ENCODE measurements around the gene FGF1. TPM values are rescaled to one million over a fixed set of nuclear protein-coding genes. Genes with fewer than 3 reads are reported as not detected.

Gene FGF1
- total RNA-seq, 2 experiments from 2014 or later: not detected

GRCh38 chr5:142551338-142552067, 134.4 kb downstream of the FGF1 start:
- Mint-ChIP-seq H3K4me1 (ENCODE audit: low read depth) (peaks cover 13% of the 10 kb centered on the region), H3K9me3 (no peaks in the 10 kb centered on the region), H3K27me3 (ENCODE audit: low read depth) (peaks cover 21% of the 10 kb centered on the region), H3K27ac (no peak overlapping the region), H3K36me3 (ENCODE audit: low read depth) (no peaks in the 10 kb centered on the region), H3K4me3 (no peak overlapping the region)
- DNase-seq: peak; percentile 13
- CTCF ChIA-PET: interaction anchor here (0.6 to 1.2 kb wide), 3 partner anchors 19 to 162 kb away, joined by 3 to 6 read pairs (median 5); no protein-coding TSS in a partner anchor
- intact Hi-C loops (cut with micrococcal nuclease): no loop called here

GRCh38 chr5:142550471-142550870, 135.4 kb downstream of the FGF1 start:
- no peak overlapping the region for H3K4me3 Mint-ChIP-seq
- no peak for DNase-seq
- intact Hi-C loops (cut with micrococcal nuclease): no loop called here
- no peak overlapping the region for H3K27ac Mint-ChIP-seq
- H3K4me1 Mint-ChIP-seq (ENCODE audit: low read depth): peaks cover 13% of the 10 kb centered on the region
- CTCF ChIA-PET: interaction anchor here (1.0 to 2.0 kb wide), 2 partner anchors 12 to 35 kb away, joined by 3 to 4 read pairs; no protein-coding TSS in a partner anchor
- H3K9me3 Mint-ChIP-seq: no peaks in the 10 kb centered on the region
- H3K27me3 Mint-ChIP-seq (ENCODE audit: low read depth): peaks cover 21% of the 10 kb centered on the region
- no peaks in the 10 kb centered on the region for H3K36me3 Mint-ChIP-seq (ENCODE audit: low read depth)

GRCh38 chr5:142549834-142550233, 136.1 kb downstream of the FGF1 start:
- no peaks in the 10 kb centered on the region for H3K36me3 Mint-ChIP-seq (ENCODE audit: low read depth)
- CTCF ChIA-PET: interaction anchor here (0.6 to 2.0 kb wide), 6 partner anchors 13 to 559 kb away, joined by 3 to 4 read pairs (median 3); partner anchors contain the start of gene SPRY4
- no peaks in the 10 kb centered on the region for H3K9me3 Mint-ChIP-seq
- peaks cover 13% of the 10 kb centered on the region for H3K4me1 Mint-ChIP-seq (ENCODE audit: low read depth)
- H3K4me3 Mint-ChIP-seq: no peak overlapping the region
- intact Hi-C loops (cut with micrococcal nuclease): loop anchor here (2.0 to 5.0 kb wide), 4 partner anchors 193 to 857 kb away; no protein-coding TSS in a partner anchor
- no peak overlapping the region for H3K27ac Mint-ChIP-seq
- peaks cover 21% of the 10 kb centered on the region for H3K27me3 Mint-ChIP-seq (ENCODE audit: low read depth)
- no peak for DNase-seq

- intact Hi-C loops (cut with micrococcal nuclease): loop anchor here (1.0 to 5.0 kb wide), 5 partner anchors 192 to 856 kb away; no protein-coding TSS in a partner anchor
- DNase-seq: peak; percentile 57
- CTCF ChIA-PET: interaction anchor here (0.6 to 2.0 kb wide), 7 partner anchors 37 to 558 kb away, joined by 3 to 5 read pairs (median 3); no protein-coding TSS in a partner anchor
- no peaks in the 10 kb centered on the region for H3K9me3 Mint-ChIP-seq
- H3K4me3 Mint-ChIP-seq: no peak overlapping the region
- peaks cover 13% of the 10 kb centered on the region for H3K4me1 Mint-ChIP-seq (ENCODE audit: low read depth)
- H3K36me3 Mint-ChIP-seq (ENCODE audit: low read depth): no peaks in the 10 kb centered on the region
- H3K27me3 Mint-ChIP-seq (ENCODE audit: low read depth): peaks cover 19% of the 10 kb centered on the region
- no peak overlapping the region for H3K27ac Mint-ChIP-seq
Measured at GRCh38 chr5:142548739-142549275, 137.1 kb downstream of the FGF1 start.

GRCh38 chr5:142547445-142548380, 138.2 kb downstream of the FGF1 start:
- intact Hi-C loops (cut with micrococcal nuclease): loop anchor here (1.0 to 5.0 kb wide), 5 partner anchors 190 to 855 kb away; no protein-coding TSS in a partner anchor
- no peaks in the 10 kb centered on the region for H3K9me3 Mint-ChIP-seq
- H3K4me3 Mint-ChIP-seq: no peak overlapping the region
- peaks cover 16% of the 10 kb centered on the region for H3K27me3 Mint-ChIP-seq (ENCODE audit: low read depth)
- H3K4me1 Mint-ChIP-seq (ENCODE audit: low read depth): peaks cover 13% of the 10 kb centered on the region
- DNase-seq: no peak
- H3K27ac Mint-ChIP-seq: no peak overlapping the region
- H3K36me3 Mint-ChIP-seq (ENCODE audit: low read depth): no peaks in the 10 kb centered on the region
- CTCF ChIA-PET: interaction anchor here (0.6 kb wide), 2 partner anchors 193 to 353 kb away, joined by 3 to 4 read pairs; no protein-coding TSS in a partner anchor

- no peak for DNase-seq
- Mint-ChIP-seq H3K27me3 (ENCODE audit: low read depth) (peaks cover 6% of the 10 kb centered on the region), H3K27ac (no peak overlapping the region), H3K36me3 (ENCODE audit: low read depth) (no peaks in the 10 kb centered on the region), H3K9me3 (no peaks in the 10 kb centered on the region), H3K4me1 (ENCODE audit: low read depth) (peaks cover 6% of the 10 kb centered on the region), H3K4me3 (no peak overlapping the region)
- intact Hi-C loops (cut with micrococcal nuclease): loop anchor here (5.0 kb wide), 2 partner anchors 188 to 553 kb away; no protein-coding TSS in a partner anchor
- CTCF ChIA-PET: interaction anchor here (0.6 to 1.7 kb wide), 3 partner anchors 219 to 818 kb away, joined by 3 to 4 read pairs (median 3); no protein-coding TSS in a partner anchor
Measured at GRCh38 chr5:142545650-142546322, 140.1 kb downstream of the FGF1 start.

- CTCF ChIA-PET: interaction anchor here (0.6 to 1.7 kb wide), 2 partner anchors 218 to 223 kb away, joined by 3 to 4 read pairs; no protein-coding TSS in a partner anchor
- Mint-ChIP-seq H3K27ac (no peak overlapping the region), H3K9me3 (no peaks in the 10 kb centered on the region), H3K4me3 (no peak overlapping the region), H3K36me3 (ENCODE audit: low read depth) (no peaks in the 10 kb centered on the region), H3K4me1 (ENCODE audit: low read depth) (peaks cover 6% of the 10 kb centered on the region), H3K27me3 (ENCODE audit: low read depth) (peaks cover 3% of the 10 kb centered on the region)
- no peak for DNase-seq
- intact Hi-C loops (cut with micrococcal nuclease): loop anchor here (5.0 kb wide), 2 partner anchors 188 to 553 kb away; no protein-coding TSS in a partner anchor
Measured at GRCh38 chr5:142544946-142545649, 140.8 kb downstream of the FGF1 start.

GRCh38 chr5:142544071-142544753, 141.7 kb downstream of the FGF1 start:
- DNase-seq: no peak
- CTCF ChIA-PET: interaction anchor here (1.7 kb wide), 1 partner anchor 218 kb away, joined by 4 read pairs; no protein-coding TSS in a partner anchor
- Mint-ChIP-seq H3K4me1 (ENCODE audit: low read depth) (peaks cover 6% of the 10 kb centered on the region), H3K27me3 (ENCODE audit: low read depth) (no peaks in the 10 kb centered on the region), H3K9me3 (no peaks in the 10 kb centered on the region), H3K27ac (no peak overlapping the region), H3K4me3 (no peak overlapping the region), H3K36me3 (ENCODE audit: low read depth) (no peaks in the 10 kb centered on the region)
- intact Hi-C loops (cut with micrococcal nuclease): no loop called here

- DNase-seq: no peak
- Mint-ChIP-seq H3K27ac (no peak overlapping the region), H3K9me3 (no peaks in the 10 kb centered on the region), H3K4me1 (ENCODE audit: low read depth) (no peaks in the 10 kb centered on the region), H3K4me3 (no peak overlapping the region), H3K27me3 (ENCODE audit: low read depth) (no peaks in the 10 kb centered on the region), H3K36me3 (ENCODE audit: low read depth) (no peaks in the 10 kb centered on the region)
- CTCF ChIA-PET: no interaction called here
- intact Hi-C loops (cut with micrococcal nuclease): no loop called here
Measured at GRCh38 chr5:142542906-142543305, 143.0 kb downstream of the FGF1 start.
